Progenitor cell of endocrine pancreas (in vitro differentiated cells): ENCODE data around the gene TMEM178B. TPM values are rescaled to one million over a fixed set of nuclear protein-coding genes. Genes with fewer than 3 reads are reported as not detected.

Experiments
- DNase-seq: peaks from one replicate; pipeline ENCODE4 v3.0.0; 2021; ENCODE audit warnings: low spot score; ENCODE audit not compliant: unreplicated experiment
- H3K27ac Mint-ChIP-seq: 2 replicates; pipeline ENCODE4 v1.8.0; 2021; ENCODE audit warnings: mild to moderate bottlenecking, moderate library complexity, mixed read lengths
- H3K27me3 Mint-ChIP-seq: 2 replicates; pipeline ENCODE4 v1.8.0; 2021; ENCODE audit warnings: mixed read lengths
- H3K36me3 Mint-ChIP-seq: 2 replicates; pipeline ENCODE4 v1.8.0; 2022; ENCODE audit warnings: mixed read lengths; ENCODE audit not compliant: insufficient read depth
- H3K4me1 Mint-ChIP-seq: 2 replicates; pipeline ENCODE4 v1.8.0; 2021; ENCODE audit warnings: low read depth, mixed read lengths
- H3K4me3 Mint-ChIP-seq: 2 replicates; pipeline ENCODE4 v1.8.0; 2021; ENCODE audit warnings: low read depth, mild to moderate bottlenecking, moderate library complexity, mixed read lengths
- H3K9me3 Mint-ChIP-seq: 2 replicates; pipeline ENCODE4 v1.8.0; 2021; ENCODE audit warnings: low read depth, mixed read lengths
- CTCF ChIP-seq: fragments of 200-600 bp; sonication (generic); IDR thresholded peaks from one replicate; pipeline ENCODE4 v1.5.0; 2021; ENCODE audit warnings: antibody characterized with exemption, mild to moderate bottlenecking; ENCODE audit not compliant: unreplicated experiment
- total RNA-seq: library from RNA; stranded (reverse); gene quantifications from 2 replicates; pipeline ENCODE4 v1.2.1, GENCODE V29; 2021

Gene TMEM178B
- total RNA-seq, 1 donor from 2014 or later = 2.8 TPM

- no peak for DNase-seq
- Mint-ChIP-seq H3K27me3 (peaks cover 4% of the 10 kb centered on the region), H3K4me3 (no peak overlapping the region), H3K9me3 (no peaks in the 10 kb centered on the region), H3K36me3 (no peaks in the 10 kb centered on the region), H3K4me1 (peaks cover 4% of the 10 kb centered on the region), H3K27ac (no peak overlapping the region)
- TF ChIP-seq CTCF = no peak
Measured at GRCh38 chr7:141122736-141123135, 48.9 kb downstream of the TMEM178B start.

GRCh38 chr7:141123522-141123921, 49.7 kb downstream of the TMEM178B start:
- DNase-seq = no peak
- H3K4me3 Mint-ChIP-seq = no peak overlapping the region
- no peaks in the 10 kb centered on the region for H3K36me3 Mint-ChIP-seq
- no peaks in the 10 kb centered on the region for H3K9me3 Mint-ChIP-seq
- TF ChIP-seq CTCF = no peak
- H3K4me1 Mint-ChIP-seq = peaks cover 4% of the 10 kb centered on the region
- H3K27ac Mint-ChIP-seq = no peak overlapping the region
- H3K27me3 Mint-ChIP-seq = peaks cover 4% of the 10 kb centered on the region

- DNase-seq = no peak
- no peaks in the 10 kb centered on the region for H3K9me3 Mint-ChIP-seq
- H3K36me3 Mint-ChIP-seq = no peaks in the 10 kb centered on the region
- no peak for TF ChIP-seq CTCF
- no peak overlapping the region for H3K4me3 Mint-ChIP-seq
- H3K27me3 Mint-ChIP-seq = peaks cover 4% of the 10 kb centered on the region
- no peak overlapping the region for H3K27ac Mint-ChIP-seq
- peaks cover 4% of the 10 kb centered on the region for H3K4me1 Mint-ChIP-seq
Measured at GRCh38 chr7:141126107-141126506, 52.2 kb downstream of the TMEM178B start.

GRCh38 chr7:141128506-141128905, 54.6 kb downstream of the TMEM178B start:
- no peaks in the 10 kb centered on the region for H3K9me3 Mint-ChIP-seq
- no peak overlapping the region for H3K4me3 Mint-ChIP-seq
- no peak overlapping the region for H3K27ac Mint-ChIP-seq
- no peaks in the 10 kb centered on the region for H3K36me3 Mint-ChIP-seq
- no peaks in the 10 kb centered on the region for H3K4me1 Mint-ChIP-seq
- no peak for TF ChIP-seq CTCF
- no peak for DNase-seq
- H3K27me3 Mint-ChIP-seq = peaks cover 2% of the 10 kb centered on the region

GRCh38 chr7:141128931-141129330, 55.1 kb downstream of the TMEM178B start:
- no peak for DNase-seq
- Mint-ChIP-seq H3K4me1 (no peaks in the 10 kb centered on the region), H3K27ac (no peak overlapping the region), H3K36me3 (no peaks in the 10 kb centered on the region), H3K9me3 (no peaks in the 10 kb centered on the region), H3K27me3 (peaks cover 2% of the 10 kb centered on the region), H3K4me3 (no peak overlapping the region)
- no peak for TF ChIP-seq CTCF

GRCh38 chr7:141132671-141133070, 58.8 kb downstream of the TMEM178B start:
- no peak for TF ChIP-seq CTCF
- no peak for DNase-seq
- Mint-ChIP-seq H3K4me1 (peaks cover 1% of the 10 kb centered on the region), H3K36me3 (no peaks in the 10 kb centered on the region), H3K27ac (no peak overlapping the region), H3K4me3 (no peak overlapping the region), H3K9me3 (no peaks in the 10 kb centered on the region), H3K27me3 (no peaks in the 10 kb centered on the region)
